Activated CD4-positive, alpha-beta T cell treated with anti-CD3 and anti-CD28 coated beads, Interleukin-2, Interleukin-4, amounts not matched to agents 100 ng/mL and 50 ng/mL, durations not matched to agents 16 hours and 8 hours (primary cell): ENCODE results near the gene ARHGEF28.

Experiments
- DNase-seq: peaks from one replicate; pipeline ENCODE4 v3.0.0-alpha.2; 2020; ENCODE audit warnings: low spot score

Gene ARHGEF28

DNA sequence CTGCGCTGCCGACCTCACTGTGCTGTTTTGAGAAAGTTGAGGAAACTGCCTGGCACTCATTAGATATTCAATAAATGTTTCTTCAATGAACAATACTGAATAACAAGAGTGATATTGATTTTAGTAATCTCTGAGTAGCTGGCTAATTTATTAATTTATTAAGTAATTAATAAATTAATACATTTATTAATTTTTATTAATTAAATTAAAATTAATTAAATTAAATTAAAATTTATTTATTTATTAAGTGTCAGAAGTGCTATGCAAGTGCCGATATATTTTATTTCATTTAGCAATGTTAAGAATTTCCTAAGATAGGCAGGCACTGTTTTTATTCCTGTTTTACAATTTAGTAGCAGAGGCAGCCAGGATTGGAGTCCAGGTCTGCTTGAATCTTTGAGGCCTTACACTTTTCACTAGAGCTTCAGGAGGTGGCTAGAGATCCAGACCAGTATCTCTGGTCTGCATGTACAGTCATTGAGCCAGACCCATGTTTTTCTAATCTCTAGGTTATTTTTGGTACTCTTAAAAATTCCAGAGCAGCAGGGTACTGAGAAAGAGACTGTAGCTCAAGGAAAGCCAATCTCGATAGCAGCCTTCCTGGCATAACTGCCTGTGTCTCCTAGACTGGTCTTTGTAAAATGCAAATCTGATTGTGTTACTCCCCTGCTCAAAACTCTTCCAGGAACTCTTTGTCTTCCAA lies 109.2 kb downstream of the ARHGEF28 start:
- DNase-seq = no peak

DNA sequence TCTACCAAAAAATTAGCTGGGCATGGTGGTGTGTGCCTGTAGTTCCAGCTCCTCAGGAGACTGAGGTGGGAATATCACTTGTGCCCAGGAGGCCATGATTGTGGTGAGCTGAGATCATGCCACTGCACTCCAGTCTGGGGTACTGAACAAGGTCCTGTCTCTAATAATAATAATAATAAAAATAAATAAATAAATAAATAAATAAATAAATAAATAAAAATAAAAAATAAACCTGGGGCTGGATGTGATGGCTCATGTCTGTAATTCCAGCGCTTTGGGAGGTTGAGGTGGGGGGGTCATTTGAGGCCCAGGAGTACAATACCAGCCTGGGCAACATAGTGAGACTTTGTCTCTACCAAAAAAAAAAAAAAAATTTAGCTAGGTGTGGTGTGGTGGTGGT lies 113.7 kb downstream of the ARHGEF28 start:
- no peak for DNase-seq

DNA sequence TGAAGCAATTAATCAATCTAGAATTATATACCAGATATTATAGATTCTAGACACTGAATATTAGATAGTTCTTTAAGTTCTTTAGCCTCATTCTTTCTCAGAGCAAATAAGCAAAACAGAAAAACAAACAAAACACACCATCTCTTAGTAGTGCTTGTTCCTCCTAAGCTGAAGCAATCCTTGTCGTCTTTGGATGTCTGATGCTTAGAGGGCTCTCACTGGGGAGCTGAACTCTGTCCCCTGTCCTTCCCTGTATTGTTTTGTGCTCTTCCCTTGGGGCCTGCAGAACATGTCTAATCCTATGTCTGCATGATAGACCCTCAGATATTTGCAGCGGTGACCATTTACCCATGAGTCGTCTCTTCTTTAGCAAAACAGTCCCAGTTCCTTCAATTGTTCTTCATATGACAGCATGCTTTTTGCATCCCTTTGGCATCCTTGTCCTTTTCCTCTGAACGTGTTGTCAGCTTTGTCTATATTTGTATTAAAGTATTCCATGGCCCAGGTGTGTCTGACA lies 114.3 kb downstream of the ARHGEF28 start:
- DNase-seq = no peak

- DNase-seq = no peak
Measured at GRCh38 chr5:73743161-73743560, 117.2 kb downstream of the ARHGEF28 start.

DNA sequence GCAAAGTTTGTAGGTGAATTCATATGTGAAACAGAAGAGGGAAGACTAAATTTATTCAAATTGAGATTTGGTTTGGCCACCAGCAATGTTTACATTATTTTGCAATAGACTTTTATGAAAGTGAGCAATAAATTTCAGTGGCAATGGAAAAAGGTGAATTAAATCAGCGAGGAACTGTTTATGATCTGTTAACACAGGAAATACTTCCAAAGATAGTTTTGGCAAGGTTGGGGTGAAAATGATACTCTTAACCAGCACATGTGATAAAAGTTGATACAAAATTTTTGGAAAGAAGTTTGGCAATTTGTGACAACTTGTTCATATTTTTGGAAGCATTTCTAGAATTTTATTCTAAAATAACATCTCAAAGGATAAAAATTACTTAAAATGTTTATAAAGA lies 119.8 kb downstream of the ARHGEF28 start:
- DNase-seq = no peak

- DNase-seq = no peak
Measured at GRCh38 chr5:73746608-73747007, 120.6 kb downstream of the ARHGEF28 start.

DNA sequence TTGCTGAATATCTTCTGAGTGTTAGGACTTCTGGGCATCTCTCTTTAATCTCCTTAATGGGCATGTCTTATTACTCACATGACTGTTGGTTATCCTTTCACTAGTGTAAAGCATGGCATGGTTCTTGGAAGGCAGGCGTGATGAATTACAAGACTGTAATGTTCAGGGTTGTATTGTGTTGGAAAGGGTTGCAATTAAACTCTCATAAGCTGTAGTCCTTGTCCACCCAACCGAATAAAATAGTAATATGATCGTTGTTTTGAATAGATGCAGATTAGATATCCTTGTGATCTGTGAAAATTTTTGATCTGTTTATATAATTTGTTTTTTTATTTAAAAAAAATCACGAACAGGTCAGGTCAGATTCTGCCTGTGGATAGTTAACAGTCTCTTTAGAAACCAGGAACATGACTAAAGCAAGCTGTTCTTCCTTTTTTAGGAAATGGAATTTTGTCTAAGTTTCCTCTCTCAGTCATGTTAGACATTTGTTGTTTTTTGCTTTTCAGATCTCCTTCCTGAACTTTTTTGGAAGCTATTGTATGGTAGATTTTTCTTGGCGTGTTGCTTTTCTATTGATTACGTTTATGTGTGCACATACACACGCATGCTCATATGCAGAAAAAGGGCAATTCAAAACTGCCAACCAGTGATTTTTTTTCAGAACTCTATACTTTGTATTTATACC lies 121.8 kb downstream of the ARHGEF28 start:
- DNase-seq = no peak

- DNase-seq = no peak
Measured at GRCh38 chr5:73748510-73749400, 122.8 kb downstream of the ARHGEF28 start.

- no peak for DNase-seq
Measured at GRCh38 chr5:73749485-73750270, 123.7 kb downstream of the ARHGEF28 start.

- no peak for DNase-seq
Measured at GRCh38 chr5:73751254-73751914, 125.4 kb downstream of the ARHGEF28 start.

GRCh38 chr5:73754254-73754653 lies 128.3 kb downstream of the ARHGEF28 start:
- DNase-seq = no peak

DNA sequence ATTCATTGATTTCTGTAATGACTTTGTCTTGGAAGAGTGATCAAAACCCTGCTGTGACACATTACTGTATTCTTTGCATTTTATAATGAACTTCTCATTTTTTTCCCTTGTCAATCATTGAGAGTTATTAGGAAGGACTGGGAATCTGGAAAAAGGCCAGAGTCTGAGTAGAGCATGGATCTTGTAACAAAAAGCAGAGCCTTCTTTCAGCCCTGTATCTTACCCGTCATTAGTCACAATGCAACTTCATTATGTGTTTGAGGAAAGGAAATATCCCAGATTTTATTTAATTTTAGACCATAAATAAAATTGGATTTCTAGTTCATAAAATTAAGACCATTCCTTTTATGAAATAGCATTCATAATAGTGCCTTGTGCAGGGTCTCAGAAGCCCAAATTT lies 131.4 kb downstream of the ARHGEF28 start:
- DNase-seq = no peak

DNA sequence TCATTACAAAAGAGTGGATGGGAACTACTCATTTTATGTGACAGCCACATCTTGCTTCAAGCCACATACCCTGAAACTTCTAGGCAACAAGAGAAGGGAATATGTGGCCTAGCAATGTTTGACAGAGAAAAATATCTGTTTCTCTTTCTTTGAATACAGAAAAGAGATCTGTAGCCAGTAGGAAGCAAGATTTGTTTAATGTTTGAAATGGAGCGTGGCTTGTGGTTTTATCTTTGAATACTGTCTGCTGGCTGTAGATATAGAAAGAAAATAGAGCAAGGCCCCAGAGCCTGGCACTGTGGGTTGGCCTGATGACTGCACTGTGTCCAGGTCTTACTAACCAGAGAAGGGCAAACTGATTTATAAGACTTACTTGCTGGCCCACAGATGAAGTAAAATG lies 133.8 kb downstream of the ARHGEF28 start:
- DNase-seq = no peak

DNA sequence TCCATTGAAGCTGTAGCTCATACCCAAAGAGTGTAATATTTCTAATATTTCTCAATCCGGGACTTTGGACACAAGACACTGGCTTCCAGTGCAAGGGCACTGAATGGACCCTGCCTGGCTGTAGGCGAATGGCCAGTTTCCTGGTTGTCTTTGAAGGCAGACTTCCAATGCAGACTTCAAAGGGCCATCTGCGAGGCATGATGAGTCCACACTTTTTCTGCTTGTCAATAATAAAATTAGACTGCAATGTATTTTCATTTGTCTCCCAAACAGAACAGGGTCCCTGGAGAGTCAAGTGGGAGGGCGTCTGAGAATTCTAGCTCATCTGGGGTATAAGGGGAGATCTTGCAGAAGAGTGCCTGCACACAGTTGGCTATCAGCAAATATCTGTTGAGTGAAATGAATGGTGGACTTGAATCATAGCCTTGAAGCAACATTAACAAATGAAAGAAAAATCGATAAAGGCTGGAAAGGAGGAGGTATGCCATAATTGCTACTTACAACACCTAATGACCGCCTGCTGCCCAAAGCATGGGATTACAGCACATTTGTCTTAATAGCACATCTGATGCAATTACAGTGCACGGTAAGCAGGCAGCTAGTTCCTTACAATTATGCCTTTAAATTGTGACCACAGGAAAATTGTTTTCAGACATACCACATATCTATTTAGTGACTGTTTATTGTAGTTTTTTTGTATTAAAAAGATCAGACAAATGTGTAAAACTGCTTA lies 137.5 kb downstream of the ARHGEF28 start:
- no peak for DNase-seq

- no peak for DNase-seq
Measured at GRCh38 chr5:73764586-73764985, 138.6 kb downstream of the ARHGEF28 start.

DNA sequence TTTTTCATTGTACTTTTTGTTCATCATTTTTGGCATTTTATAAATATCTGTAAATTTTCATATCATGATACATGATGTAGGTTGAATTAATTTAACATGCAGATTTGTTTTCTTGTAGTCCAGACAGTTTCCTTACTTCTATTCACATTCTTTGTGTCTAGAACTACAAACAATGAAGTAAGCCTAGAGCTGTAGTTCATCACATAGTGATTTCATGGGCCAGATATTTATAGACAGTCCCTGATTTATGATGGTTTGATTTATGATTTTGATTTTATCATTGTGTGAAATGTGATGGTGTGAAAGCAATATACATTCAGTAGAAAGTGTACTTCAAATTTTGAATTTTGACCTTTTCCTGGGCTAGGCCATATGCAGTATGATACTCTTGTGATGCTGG lies 139.0 kb downstream of the ARHGEF28 start:
- no peak for DNase-seq

GRCh38 chr5:73766902-73767301 lies 140.9 kb downstream of the ARHGEF28 start:
- no peak for DNase-seq

DNA sequence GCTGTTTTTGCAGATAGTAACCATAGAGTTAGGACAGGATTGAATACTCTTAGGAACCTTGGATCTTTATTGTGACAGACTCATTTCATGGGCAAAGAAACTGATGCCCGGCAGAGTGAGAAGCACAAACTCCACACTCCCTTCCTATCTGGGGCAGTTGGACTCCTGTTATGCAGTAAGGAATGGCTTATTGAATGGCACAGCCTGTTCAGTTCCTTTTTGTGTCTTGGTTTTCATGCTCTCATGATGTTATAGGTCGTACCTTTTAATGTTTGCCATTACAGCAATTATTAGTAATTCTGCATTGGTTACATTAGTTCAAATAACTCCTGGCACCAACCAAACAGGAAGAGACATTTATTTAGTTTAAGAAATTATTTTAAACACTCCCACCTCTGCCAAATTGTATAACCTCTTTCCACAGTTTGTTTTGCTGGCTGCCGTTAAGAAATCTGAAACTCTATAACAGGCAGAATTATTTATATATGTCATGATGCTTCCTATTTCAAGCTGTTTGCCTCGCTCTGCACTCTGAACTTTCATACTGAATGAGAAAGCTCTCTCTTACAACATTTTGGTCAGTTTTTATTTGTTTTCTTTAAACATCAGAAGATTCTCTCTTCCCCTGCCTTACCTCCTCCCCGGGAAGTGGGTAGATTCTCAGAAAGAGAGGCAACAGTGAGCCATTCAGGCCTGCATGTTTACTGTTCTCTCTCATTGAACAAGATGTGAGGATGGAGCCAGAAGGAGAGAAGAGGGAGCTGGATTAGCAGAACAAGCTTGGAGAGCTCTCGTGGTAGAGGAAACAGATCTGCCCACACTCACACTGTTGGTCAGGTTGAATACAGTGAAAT lies 144.4 kb downstream of the ARHGEF28 start:
- DNase-seq = no peak

GRCh38 chr5:73774924-73775323 lies 148.9 kb downstream of the ARHGEF28 start:
- DNase-seq = no peak

GRCh38 chr5:73776405-73776804 lies 150.4 kb downstream of the ARHGEF28 start:
- no peak for DNase-seq
